T-helper 17 cell (primary cell): ENCODE results near the gene FEN1. TPM values are rescaled to one million over a fixed set of nuclear protein-coding genes. Genes with fewer than 3 reads are reported as not detected.

ENCODE experiments used
- ATAC-seq: fragments of 150-1000 bp; cut with Tn5 transposase; 2 replicates; pipeline ENCODE4 v1.10.0; 2021; ENCODE audit warnings: mild to moderate bottlenecking, moderate library complexity
- DNase-seq, 3 donors: peaks; one replicate each; pipeline versions ENCODE4 v3.0.0 to v3.0.0-alpha.2; 2020 to 2021
- H3K9me3 ChIP-seq: one replicate; pipeline ENCODE4 v1.7.0; 2013; ENCODE audit warnings: low read length, mild to moderate bottlenecking; ENCODE audit not compliant: control insufficient read depth, poor library complexity, severe bottlenecking
- H3K27ac Mint-ChIP-seq: one replicate; pipeline ENCODE4 v1.8.0; 2022; ENCODE audit warnings: mild to moderate bottlenecking, moderate library complexity, mixed read lengths
- H3K27me3 Mint-ChIP-seq: one replicate; pipeline ENCODE4 v1.8.0; 2022; ENCODE audit warnings: mixed read lengths
- H3K36me3 Mint-ChIP-seq: one replicate; pipeline ENCODE4 v1.8.0; 2022; ENCODE audit warnings: low read depth, mixed read lengths
- H3K4me1 Mint-ChIP-seq: one replicate; pipeline ENCODE4 v1.8.0; 2022; ENCODE audit warnings: mild to moderate bottlenecking, mixed read lengths
- H3K4me3 Mint-ChIP-seq: one replicate; pipeline ENCODE4 v1.8.0; 2022; ENCODE audit warnings: mild to moderate bottlenecking, moderate library complexity, mixed read lengths
- total RNA-seq, 4 donors: library from RNA in 2 of 4; stranded (reverse) in 2 of 4; gene quantifications; one replicate each; pipeline ENCODE4 v1.2.3 and lab custom pipeline; 2022 to 2026

The FEN1 gene
- total RNA-seq, 2 donors from 2014 or later = 9.7 to 13.0 TPM

DNA sequence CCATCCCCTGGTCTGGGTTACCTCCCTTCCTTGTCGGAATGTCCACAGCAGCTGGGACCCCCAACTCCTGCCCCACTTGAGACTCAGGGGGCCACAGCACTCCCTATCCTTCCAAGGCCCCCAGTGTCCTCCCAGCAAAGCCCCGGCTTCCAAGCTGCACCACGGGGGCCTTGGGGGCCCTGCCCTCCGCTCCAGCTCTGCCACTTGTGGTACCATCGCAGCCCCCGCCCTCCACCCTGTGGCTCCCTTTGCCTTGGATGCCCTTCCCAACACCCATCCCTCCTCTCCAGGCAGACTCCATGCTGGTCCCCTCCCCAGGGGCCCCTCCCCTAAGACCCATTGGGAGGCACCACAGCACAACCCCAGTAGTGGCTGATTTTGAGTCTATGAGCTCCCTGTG is 17.6 kb upstream of the FEN1 start:
- Mint-ChIP-seq H3K27ac (no peak overlapping the region), H3K27me3 (no peaks in the 10 kb centered on the region), H3K4me3 (no peak overlapping the region), H3K36me3 (no peaks in the 10 kb centered on the region), H3K4me1 (peaks cover 18% of the 10 kb centered on the region)
- ATAC-seq = no peak
- no peaks in the 10 kb centered on the region for H3K9me3 ChIP-seq
- DNase-seq = no peak

DNA sequence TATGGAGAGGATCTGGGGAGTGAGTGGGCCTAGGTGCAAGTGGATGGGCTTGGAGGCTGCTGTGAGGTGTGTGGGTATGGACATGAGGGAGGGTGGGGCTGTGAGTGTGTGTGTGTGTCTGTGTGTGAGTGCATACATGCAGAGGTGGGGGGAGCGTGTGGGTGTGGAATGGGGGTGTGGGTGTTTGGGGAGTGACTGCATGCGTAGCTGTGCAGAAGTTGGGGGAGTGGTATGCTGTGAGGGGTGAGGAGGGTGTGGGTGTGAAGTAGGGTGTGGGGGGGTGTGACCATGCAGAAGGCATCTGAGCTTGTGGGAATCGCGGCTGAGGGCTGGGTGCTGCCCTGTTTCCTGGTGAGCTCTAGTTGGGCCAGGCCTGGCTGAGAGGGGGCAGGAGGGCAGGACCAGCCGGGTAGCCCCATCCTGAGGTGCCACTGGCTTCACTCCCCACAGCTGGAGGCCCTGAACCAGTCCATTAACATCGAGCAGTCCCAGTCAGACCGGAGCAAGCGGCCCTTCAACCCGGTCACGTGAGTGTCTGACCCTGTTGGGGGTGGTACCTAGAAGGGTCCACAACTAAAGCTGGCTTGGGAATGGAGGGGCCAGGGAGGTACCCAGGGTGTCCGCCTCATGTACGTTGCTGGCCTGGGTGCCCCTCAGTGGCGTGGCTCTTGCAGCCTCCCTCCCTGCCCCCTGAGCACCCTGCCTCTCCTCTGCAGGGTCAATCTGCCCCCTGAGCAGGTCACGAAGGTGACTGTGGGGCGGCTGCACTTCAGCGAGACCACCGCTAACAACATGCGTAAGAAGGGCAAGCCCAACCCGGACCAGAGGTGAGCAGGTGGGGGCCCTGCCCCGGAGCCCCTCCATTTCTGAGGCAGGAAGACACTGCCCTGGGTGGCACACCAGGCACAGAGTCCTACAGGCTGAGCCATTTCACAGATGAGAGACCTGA is 16.8 kb upstream of the FEN1 start:
- no peaks in the 10 kb centered on the region for H3K36me3 Mint-ChIP-seq
- H3K4me1 Mint-ChIP-seq = peaks cover 17% of the 10 kb centered on the region
- H3K4me3 Mint-ChIP-seq = peak overlapping the region; percentile 84
- DNase-seq (no peak), ATAC-seq (no peak)
- no peaks in the 10 kb centered on the region for H3K27me3 Mint-ChIP-seq
- no peak overlapping the region for H3K27ac Mint-ChIP-seq
- no peaks in the 10 kb centered on the region for H3K9me3 ChIP-seq

DNA sequence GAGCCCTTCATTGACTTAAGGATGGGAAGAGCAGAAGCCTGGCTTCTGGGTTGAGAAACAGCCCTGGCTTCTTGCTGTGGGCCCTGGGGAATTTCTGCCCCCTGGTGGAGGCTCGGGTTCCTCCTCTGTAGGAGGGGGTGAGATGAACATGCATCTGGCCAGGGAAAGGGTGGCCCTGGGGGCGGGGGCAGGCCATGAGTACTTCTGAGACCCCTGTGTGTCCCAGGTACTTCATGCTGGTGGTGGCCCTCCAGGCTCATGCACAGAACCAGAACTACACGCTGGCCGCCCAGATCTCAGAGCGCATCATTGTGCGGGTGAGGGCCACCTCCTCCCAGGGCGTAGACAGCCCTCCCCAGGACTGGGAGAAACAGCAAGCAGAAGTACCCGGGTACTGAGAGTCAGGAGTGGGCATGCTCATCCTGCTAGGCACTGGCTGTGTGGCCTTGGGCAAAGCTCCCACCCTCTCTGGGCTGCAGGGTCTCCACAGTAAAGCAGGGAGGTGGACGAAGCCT is 16.1 kb upstream of the FEN1 start:
- Mint-ChIP-seq H3K27ac (no peak overlapping the region), H3K36me3 (no peaks in the 10 kb centered on the region), H3K27me3 (no peaks in the 10 kb centered on the region), H3K4me1 (peaks cover 14% of the 10 kb centered on the region), H3K4me3 (peak overlapping the region; percentile 84)
- DNase-seq (peak in 1 of 3 donors; percentile 46), ATAC-seq (peak; percentile 66)
- H3K9me3 ChIP-seq = no peaks in the 10 kb centered on the region

DNA sequence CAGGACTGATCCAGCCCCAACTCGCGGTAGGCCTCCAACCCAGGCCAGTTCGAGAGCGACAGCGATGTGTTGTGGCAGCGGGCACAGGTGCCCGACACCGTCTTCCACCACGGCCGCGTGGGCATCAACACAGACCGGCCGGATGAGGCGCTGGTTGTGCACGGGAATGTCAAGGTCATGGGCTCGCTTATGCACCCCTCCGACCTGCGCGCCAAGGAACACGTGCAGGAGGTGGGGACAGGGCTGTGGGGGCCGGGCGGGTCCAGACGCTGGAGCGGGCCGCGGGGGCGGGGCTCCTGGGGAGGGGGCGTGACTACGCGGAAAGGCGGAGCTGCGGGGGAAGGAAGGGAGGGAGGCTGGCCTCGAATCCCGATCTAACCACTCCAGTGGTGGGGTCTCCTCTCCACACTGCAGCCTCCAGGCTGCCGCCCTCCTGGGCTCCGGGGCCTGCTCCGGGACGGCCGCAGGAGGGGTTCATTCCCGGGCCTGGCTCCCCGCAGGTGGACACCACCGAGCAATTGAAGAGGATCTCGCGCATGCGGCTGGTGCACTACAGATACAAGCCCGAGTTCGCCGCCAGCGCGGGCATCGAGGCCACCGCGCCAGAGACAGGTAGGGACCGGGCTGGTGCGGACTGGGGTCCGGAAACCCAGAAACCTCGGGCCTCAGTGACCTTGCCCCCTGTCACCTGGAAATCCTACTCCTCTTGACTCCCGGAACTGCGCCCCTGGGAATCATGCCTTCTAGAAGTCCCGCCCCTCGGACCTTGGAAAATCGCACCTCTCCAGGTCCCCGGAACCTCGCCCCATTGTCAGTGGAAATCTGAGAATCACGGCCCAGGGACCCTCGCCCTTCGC is 15.2 kb upstream of the FEN1 start:
- ATAC-seq (peak; percentile 76), DNase-seq (peak; percentile 46 to 69 (median 68))
- Mint-ChIP-seq H3K4me1 (peaks cover 10% of the 10 kb centered on the region), H3K4me3 (peak overlapping the region; percentile 84), H3K27ac (no peak overlapping the region), H3K36me3 (no peaks in the 10 kb centered on the region), H3K27me3 (no peaks in the 10 kb centered on the region)
- no peaks in the 10 kb centered on the region for H3K9me3 ChIP-seq

DNA sequence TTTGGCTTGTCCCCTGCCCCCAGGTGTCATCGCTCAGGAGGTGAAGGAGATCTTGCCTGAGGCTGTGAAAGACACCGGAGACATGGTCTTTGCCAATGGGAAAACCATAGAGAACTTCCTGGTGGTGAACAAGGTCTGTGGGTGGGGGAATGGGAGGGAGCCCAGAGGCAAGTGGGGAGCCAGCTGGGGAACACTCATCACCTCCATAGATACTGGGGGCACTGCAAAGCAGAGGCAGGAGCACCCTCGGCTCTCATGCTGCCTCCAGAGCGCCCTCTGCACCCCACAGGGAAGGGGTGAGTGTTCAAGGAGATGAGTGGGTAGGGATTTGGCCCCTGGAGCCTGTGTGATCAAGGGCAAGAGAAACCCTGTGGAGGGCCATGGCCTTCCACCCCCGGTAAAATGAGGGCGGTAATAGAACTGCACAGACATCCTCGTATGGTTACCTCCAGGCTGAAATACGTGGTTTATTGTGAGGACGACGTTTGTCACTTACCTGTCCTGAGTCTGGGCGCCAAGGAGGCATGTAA is 14.3 kb upstream of the FEN1 start:
- no peaks in the 10 kb centered on the region for H3K36me3 Mint-ChIP-seq
- H3K9me3 ChIP-seq = no peaks in the 10 kb centered on the region
- peak overlapping the region; percentile 84 for H3K4me3 Mint-ChIP-seq
- ATAC-seq (no peak), DNase-seq (no peak)
- H3K27me3 Mint-ChIP-seq = no peaks in the 10 kb centered on the region
- no peak overlapping the region for H3K27ac Mint-ChIP-seq
- H3K4me1 Mint-ChIP-seq = peaks cover 8% of the 10 kb centered on the region

DNA sequence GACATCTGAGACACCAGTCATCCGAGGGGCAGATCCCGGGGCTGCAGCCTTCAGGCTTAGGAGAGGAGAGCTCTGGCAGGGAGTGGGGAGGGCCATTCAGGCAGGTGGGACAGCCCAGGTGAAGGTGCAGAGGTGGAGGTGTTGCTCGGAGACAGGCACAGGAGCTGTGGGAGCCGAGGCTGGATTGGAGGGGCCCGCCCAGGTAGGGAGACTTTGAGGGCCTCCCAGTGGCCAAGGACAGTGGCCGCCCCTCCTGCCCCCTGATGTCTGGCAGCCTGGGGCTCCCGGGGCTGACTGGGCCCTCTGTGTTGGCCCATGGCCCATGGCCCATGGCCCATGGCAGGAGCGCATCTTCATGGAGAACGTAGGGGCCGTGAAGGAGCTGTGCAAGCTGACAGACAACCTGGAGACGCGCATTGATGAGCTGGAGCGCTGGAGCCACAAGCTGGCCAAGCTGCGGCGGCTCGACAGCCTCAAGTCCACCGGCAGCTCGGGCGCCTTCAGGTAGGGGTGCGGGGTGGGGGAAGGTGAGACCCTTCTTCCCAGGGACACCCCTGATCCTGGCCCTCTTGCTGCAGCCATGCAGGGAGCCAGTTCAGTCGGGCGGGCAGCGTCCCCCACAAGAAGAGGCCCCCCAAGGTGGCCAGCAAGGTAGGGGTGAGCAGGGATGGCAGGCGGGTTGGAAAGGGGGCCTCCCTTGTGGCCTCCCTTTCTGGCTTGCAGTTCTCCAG is 13.6 kb upstream of the FEN1 start:
- no peaks in the 10 kb centered on the region for H3K27me3 Mint-ChIP-seq
- no peak overlapping the region for H3K27ac Mint-ChIP-seq
- H3K36me3 Mint-ChIP-seq = no peaks in the 10 kb centered on the region
- H3K9me3 ChIP-seq = no peaks in the 10 kb centered on the region
- ATAC-seq (no peak), DNase-seq (no peak)
- H3K4me1 Mint-ChIP-seq = peaks cover 8% of the 10 kb centered on the region
- no peak overlapping the region for H3K4me3 Mint-ChIP-seq

DNA sequence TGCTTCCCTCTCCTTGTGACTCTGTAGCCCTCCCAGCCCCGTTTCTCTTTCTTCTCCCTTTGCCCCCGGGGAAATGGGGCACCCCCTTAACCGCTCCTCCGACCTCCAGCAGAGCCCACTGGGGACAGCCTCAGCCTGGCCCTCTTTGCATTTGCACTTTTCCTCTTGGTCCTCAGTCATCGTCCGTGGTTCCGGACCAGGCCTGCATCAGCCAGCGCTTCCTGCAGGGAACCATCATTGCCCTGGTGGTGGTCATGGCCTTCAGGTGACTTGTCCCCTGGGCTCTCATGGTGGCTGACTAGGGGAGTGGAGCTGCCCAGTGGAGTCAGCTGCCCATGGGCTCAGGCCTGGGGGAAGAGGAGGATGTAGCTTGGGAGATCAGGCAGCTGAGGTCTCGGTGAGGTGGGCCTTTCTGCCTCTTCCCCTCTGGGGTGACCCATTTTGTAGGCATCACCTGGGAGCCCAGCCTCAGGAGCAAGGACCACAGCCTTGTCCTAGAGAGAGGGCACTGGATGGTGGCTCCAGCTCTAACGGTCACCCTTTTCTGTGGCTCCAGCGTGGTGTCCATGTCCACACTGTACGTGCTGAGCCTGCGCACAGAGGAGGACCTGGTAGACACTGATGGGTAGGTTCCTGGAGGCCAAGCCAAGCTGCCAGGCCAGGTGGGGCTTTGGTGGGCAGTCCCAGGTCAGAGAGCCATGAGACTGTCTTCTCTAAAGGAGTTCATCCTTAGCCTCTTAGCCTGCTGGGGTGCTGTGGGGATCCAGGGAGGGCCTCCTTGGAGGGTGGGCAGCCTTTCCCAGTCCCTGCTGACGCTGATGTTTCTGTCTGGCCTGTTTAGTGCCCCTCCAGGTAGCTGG is 12.8 kb upstream of the FEN1 start:
- Mint-ChIP-seq H3K27me3 (no peaks in the 10 kb centered on the region), H3K36me3 (peaks cover 3% of the 10 kb centered on the region), H3K4me3 (no peak overlapping the region), H3K4me1 (peaks cover 6% of the 10 kb centered on the region), H3K27ac (no peak overlapping the region)
- no peaks in the 10 kb centered on the region for H3K9me3 ChIP-seq
- DNase-seq = no peak
- no peak for ATAC-seq

DNA sequence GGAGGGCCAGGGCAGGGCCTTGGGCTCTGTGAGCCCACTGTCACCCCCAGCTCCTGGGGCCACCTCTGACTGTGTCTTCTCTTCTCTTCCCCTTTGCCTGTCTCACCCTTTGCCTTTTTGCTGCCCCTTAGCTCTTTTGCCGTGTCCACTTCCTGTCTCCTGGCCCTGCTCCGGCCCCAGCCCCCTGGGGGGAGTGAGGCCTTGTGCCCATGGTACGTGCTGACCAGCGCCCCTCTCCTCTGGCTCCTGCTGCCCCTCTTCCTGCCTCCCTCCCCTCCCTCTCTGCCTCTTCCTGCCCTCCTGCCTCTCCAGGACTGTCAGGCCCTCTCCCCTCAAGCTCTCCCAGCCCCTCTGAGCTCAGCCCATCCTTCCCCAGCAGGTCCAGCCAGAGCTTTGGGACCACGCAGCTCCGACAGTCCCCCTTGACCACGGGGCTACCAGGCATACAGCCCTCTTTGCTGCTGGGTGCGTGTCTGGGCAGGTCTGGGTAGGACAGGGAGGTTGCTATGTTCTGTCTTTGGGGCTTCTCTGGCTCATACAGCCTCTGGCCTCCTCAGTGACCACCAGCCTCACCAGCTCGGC is 12.0 kb upstream of the FEN1 start:
- H3K27me3 Mint-ChIP-seq = no peaks in the 10 kb centered on the region
- no peak overlapping the region for H3K4me3 Mint-ChIP-seq
- DNase-seq (no peak), ATAC-seq (no peak)
- H3K27ac Mint-ChIP-seq = no peak overlapping the region
- H3K9me3 ChIP-seq = no peaks in the 10 kb centered on the region
- H3K4me1 Mint-ChIP-seq = peaks cover 6% of the 10 kb centered on the region
- peaks cover 3% of the 10 kb centered on the region for H3K36me3 Mint-ChIP-seq

DNA sequence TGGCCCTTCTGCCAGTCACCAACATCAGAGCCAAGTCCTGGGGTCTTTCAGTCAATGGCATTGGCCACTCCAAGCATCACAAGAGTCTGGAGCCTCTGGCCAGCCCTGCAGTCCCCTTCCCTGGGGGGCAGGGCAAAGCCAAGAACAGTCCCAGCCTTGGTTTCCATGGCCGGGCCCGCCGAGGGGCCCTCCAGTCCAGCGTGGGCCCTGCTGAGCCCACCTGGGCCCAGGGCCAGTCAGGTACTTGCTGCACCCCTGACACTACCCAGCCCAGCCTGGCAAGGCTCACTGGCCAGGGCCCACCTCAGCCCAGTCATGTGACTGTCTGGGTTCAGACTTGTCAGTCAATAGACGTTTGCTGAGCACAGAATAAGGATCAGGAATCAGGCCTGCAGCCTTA is 11.1 kb upstream of the FEN1 start:
- DNase-seq (no peak), ATAC-seq (no peak)
- H3K4me1 Mint-ChIP-seq = peaks cover 6% of the 10 kb centered on the region
- peaks cover 3% of the 10 kb centered on the region for H3K36me3 Mint-ChIP-seq
- H3K4me3 Mint-ChIP-seq = no peak overlapping the region
- no peaks in the 10 kb centered on the region for H3K27me3 Mint-ChIP-seq
- no peaks in the 10 kb centered on the region for H3K9me3 ChIP-seq
- no peak overlapping the region for H3K27ac Mint-ChIP-seq

DNA sequence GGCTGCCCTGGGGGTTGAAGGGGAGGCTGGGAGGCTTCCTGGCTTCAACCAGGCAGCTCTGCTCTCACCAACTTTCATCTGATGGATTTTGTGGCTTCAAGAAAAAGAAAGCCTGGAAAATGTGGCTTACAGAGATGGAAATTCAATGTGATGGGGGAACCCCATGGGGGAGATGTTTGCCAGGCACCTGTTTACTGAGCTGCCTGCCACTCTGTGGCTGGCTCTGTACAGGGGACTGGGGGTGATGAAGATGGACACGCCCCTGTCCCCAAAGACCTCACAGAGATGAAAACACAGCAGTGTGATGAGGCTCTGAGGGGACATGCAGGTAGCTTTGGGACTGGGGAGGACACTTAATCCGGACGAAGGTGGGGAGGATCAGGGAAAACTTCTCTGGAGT is 10.4 kb upstream of the FEN1 start:
- Mint-ChIP-seq H3K4me3 (no peak overlapping the region), H3K4me1 (peaks cover 6% of the 10 kb centered on the region), H3K27me3 (no peaks in the 10 kb centered on the region), H3K36me3 (peaks cover 3% of the 10 kb centered on the region), H3K27ac (no peak overlapping the region)
- H3K9me3 ChIP-seq = no peaks in the 10 kb centered on the region
- ATAC-seq = no peak
- no peak for DNase-seq

DNA sequence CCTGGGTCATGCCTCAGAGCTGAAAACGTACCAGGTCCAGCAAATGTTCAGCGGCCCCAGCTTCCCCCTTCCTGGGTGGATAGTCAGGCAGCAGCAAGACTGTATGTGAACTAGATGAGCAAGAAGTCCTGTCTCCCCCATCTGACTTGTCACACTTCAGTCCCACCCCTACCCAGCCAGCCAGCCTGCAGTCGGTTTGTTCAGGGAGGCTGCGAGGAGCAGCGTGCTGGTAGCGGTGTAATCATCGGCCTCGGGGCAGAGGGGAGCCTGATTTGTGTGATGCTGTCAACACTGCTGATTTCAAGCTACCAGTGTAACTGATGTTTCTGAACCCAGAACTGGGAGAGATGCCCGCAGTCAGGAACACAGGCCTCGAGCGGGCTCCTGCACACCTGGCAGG is 9.9 kb upstream of the FEN1 start:
- Mint-ChIP-seq H3K27ac (no peak overlapping the region), H3K27me3 (no peaks in the 10 kb centered on the region), H3K4me3 (no peak overlapping the region), H3K36me3 (peaks cover 3% of the 10 kb centered on the region), H3K4me1 (peaks cover 5% of the 10 kb centered on the region)
- ATAC-seq (no peak), DNase-seq (no peak)
- no peaks in the 10 kb centered on the region for H3K9me3 ChIP-seq
